SU-DHL-6 (cell line): Measurements from ENCODE around the gene GJB4.

Source experiments
- H2AFZ ChIP-seq: fragments of 200-600 bp; sonication (generic); 2 replicates; pipeline ENCODE4 v1.6.1; 2014; ENCODE audit warnings: low read depth, mild to moderate bottlenecking, moderate library complexity, mixed read lengths, antibody characterized with exemption, low read length; ENCODE audit not compliant: severe bottlenecking
- H3F3A ChIP-seq: fragments of 200-600 bp; shearing (Covaris generic); 2 replicates; pipeline ENCODE4 v1.6.0; 2016; ENCODE audit warnings: antibody characterized with exemption, mild to moderate bottlenecking; ENCODE audit not compliant: insufficient read depth
- H3K27ac ChIP-seq: fragments of 200-600 bp; sonication (generic); 2 replicates; pipeline ENCODE4 v1.5.1; 2016; ENCODE audit warnings: low read depth, mild to moderate bottlenecking, low read length, moderate library complexity, mixed read lengths
- H3K27me3 ChIP-seq: fragments of 200-600 bp; sonication (generic), shearing (Covaris generic); 2 replicates; pipeline ENCODE4 v1.6.0; 2014; ENCODE audit warnings: mild to moderate bottlenecking, low read length
- H3K36me3 ChIP-seq: fragments of 200-600 bp; sonication (generic); 2 replicates; pipeline ENCODE4 v1.6.1; 2014; ENCODE audit warnings: mild to moderate bottlenecking, low read length, mixed read lengths
- H3K4me2 ChIP-seq: fragments of 300-600, 200-600 bp; shearing (Covaris generic), sonication (generic); 2 replicates; pipeline ENCODE4 v1.6.0; 2014; ENCODE audit warnings: low read length, low read depth, mild to moderate bottlenecking; ENCODE audit not compliant: poor library complexity, severe bottlenecking
- H3K4me3 ChIP-seq: fragments of 200-600 bp; sonication (generic); 2 replicates; pipeline ENCODE4 v1.5.1; 2014; ENCODE audit warnings: antibody characterized with exemption, low read length, mild to moderate bottlenecking, mixed read lengths; ENCODE audit not compliant: insufficient read depth, poor library complexity, severe bottlenecking
- H3K79me2 ChIP-seq: fragments of 200-600 bp; sonication (generic); 2 replicates; pipeline ENCODE4 v1.6.1; 2014; ENCODE audit warnings: mild to moderate bottlenecking, low read length, moderate library complexity; ENCODE audit not compliant: insufficient read depth
- H3K9ac ChIP-seq: fragments of 200-600 bp; sonication (generic); 2 replicates; pipeline ENCODE4 v1.7.0; 2014; ENCODE audit warnings: mild to moderate bottlenecking, low read length
- H3K9me2 ChIP-seq: fragments of 200-600 bp; sonication (generic); replicated peaks from 2 replicates; pipeline ENCODE4 v1.6.1; 2014; ENCODE audit warnings: low read length; ENCODE audit not compliant: insufficient read depth
- H3K9me3 ChIP-seq: fragments of 200-600 bp; sonication (generic); 2 replicates; pipeline ENCODE4 v1.6.1; 2014; ENCODE audit warnings: low read length, mixed read lengths; ENCODE audit not compliant: insufficient read depth
- H4K20me1 ChIP-seq: fragments of 200-600 bp; sonication (generic); 2 replicates; pipeline ENCODE4 v1.6.1; 2014; ENCODE audit warnings: low read depth, mild to moderate bottlenecking, antibody characterized with exemption, low read length, moderate library complexity, mixed read lengths
- EZH2phosphoT487 ChIP-seq: fragments of 200-600 bp; sonication (generic), shearing (Covaris generic); conservative IDR thresholded peaks from 2 replicates; pipeline ENCODE4 v1.6.1; 2018; ENCODE audit warnings: mild to moderate bottlenecking, antibody characterized with exemption, low read length, moderate library complexity, mixed read lengths
- TF ChIP-seq, protein P1 (sequence below): fragments of 200-600 bp; sonication (generic); IDR thresholded peaks from one replicate; pipeline ENCODE4 v1.5.1; 2017; ENCODE audit warnings: antibody characterized with exemption, mild to moderate bottlenecking, low read length, moderate library complexity; ENCODE audit not compliant: insufficient read depth, poor library complexity, severe bottlenecking

Gene GJB4

DNA sequence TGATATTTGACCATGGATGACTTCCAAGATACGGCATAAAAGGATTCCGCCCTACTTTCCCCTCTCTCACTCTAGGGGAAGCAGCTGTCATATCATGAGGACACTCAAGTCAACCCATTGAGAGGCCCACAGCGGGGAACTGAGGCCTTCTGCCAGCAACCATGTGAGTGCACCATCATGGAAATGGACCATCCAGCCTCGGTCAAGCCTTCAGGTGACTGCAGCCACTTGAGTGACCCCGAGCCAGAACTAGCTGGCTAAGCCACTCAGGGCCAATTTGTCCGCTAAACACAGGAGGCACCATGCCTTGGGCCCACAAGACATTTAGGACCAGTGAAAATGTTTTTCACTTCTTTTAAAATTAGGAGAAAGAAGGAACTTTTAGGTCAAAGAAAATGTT lies 15.8 kb upstream of the GJB4 start:
- Histone ChIP-seq H3K27ac (no peak overlapping the region), H3K27me3 (no peaks in the 10 kb centered on the region), H4K20me1 (no peaks in the 10 kb centered on the region), H3K79me2 (no peaks in the 10 kb centered on the region), H3K9me3 (no peaks in the 10 kb centered on the region), H3K4me2 (no peak overlapping the region), H3F3A (no peaks in the 10 kb centered on the region), H3K4me3 (no peak overlapping the region), H3K36me3 (no peaks in the 10 kb centered on the region), H2AFZ (no peak overlapping the region), H3K9me2 (no peaks in the 10 kb centered on the region), H3K9ac (no peak overlapping the region)
- TF ChIP-seq EZH2phosphoT487: no peak
- TF ChIP-seq, protein P1, sequence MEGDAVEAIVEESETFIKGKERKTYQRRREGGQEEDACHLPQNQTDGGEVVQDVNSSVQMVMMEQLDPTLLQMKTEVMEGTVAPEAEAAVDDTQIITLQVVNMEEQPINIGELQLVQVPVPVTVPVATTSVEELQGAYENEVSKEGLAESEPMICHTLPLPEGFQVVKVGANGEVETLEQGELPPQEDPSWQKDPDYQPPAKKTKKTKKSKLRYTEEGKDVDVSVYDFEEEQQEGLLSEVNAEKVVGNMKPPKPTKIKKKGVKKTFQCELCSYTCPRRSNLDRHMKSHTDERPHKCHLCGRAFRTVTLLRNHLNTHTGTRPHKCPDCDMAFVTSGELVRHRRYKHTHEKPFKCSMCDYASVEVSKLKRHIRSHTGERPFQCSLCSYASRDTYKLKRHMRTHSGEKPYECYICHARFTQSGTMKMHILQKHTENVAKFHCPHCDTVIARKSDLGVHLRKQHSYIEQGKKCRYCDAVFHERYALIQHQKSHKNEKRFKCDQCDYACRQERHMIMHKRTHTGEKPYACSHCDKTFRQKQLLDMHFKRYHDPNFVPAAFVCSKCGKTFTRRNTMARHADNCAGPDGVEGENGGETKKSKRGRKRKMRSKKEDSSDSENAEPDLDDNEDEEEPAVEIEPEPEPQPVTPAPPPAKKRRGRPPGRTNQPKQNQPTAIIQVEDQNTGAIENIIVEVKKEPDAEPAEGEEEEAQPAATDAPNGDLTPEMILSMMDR: no peak

DNA sequence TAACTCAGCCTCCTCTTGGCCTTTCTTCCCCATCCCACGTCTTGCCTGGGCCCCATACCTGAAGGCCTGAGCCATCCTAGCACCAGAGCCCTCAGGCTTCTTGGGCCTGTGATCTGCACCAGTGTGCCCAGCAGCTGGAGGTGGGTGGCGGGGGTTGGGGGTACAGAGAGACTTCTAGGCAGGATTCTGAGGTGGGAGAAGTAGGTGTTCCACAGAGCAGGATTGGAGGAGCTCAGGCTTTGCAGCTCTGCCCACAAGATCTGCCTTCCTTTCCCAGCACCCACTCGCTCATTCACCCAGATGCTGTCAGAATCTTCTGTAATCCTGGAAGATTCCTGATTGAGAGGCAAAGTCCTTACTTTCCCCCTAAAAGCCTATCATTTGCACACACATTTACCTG lies 14.7 kb upstream of the GJB4 start:
- H3K27me3 ChIP-seq: no peaks in the 10 kb centered on the region
- H3K4me3 ChIP-seq: no peak overlapping the region
- H3K36me3 ChIP-seq: no peaks in the 10 kb centered on the region
- H3K79me2 ChIP-seq: no peaks in the 10 kb centered on the region
- TF ChIP-seq EZH2phosphoT487: no peak
- TF ChIP-seq, protein P1: no peak
- H3F3A ChIP-seq: no peaks in the 10 kb centered on the region
- no peaks in the 10 kb centered on the region for H3K9me2 ChIP-seq
- H3K9me3 ChIP-seq: no peaks in the 10 kb centered on the region
- H4K20me1 ChIP-seq: no peaks in the 10 kb centered on the region
- no peak overlapping the region for H3K4me2 ChIP-seq
- no peak overlapping the region for H2AFZ ChIP-seq
- H3K9ac ChIP-seq: no peak overlapping the region
- no peak overlapping the region for H3K27ac ChIP-seq

- Histone ChIP-seq H3K27me3 (no peaks in the 10 kb centered on the region), H3K9me3 (no peaks in the 10 kb centered on the region), H3K9me2 (no peaks in the 10 kb centered on the region), H3K79me2 (no peaks in the 10 kb centered on the region), H3K36me3 (no peaks in the 10 kb centered on the region), H3K27ac (no peak overlapping the region), H3K4me3 (no peak overlapping the region), H3F3A (no peaks in the 10 kb centered on the region), H2AFZ (no peak overlapping the region), H3K9ac (no peak overlapping the region), H3K4me2 (no peak overlapping the region), H4K20me1 (no peaks in the 10 kb centered on the region)
- no peak for TF ChIP-seq EZH2phosphoT487
- TF ChIP-seq, protein P1: no peak
Observed at GRCh38 chr1:34745666-34746065, 13.9 kb upstream of the GJB4 start.
